H1 (cell line): ENCODE measurements around the gene RIN3. TPM values are rescaled to one million over a fixed set of nuclear protein-coding genes. Genes with fewer than 3 reads are reported as not detected.

Experiments
- CTCF ChIA-PET: fragments of 300-600 bp; sonication (Branson Sonifier 250); formaldehyde crosslinking; loops from one replicate; lab custom pipeline; 2021; ENCODE audit not compliant: partially characterized antibody; lab: Charles Lee
- POLR2A ChIA-PET: fragments of 300-600 bp; sonication (Branson Sonifier 250); formaldehyde crosslinking; loops from one replicate; lab custom pipeline; 2021; ENCODE audit warnings: inconsistent platforms; ENCODE audit not compliant: partially characterized antibody; lab: Charles Lee
- DNase-seq, 2 experiments: peaks; one replicate each; pipeline versions ENCODE4 v3.0.0 to v3.0.0-alpha.2; 2010 to 2022; ENCODE audit warnings: low spot score in 2 of 2, low read depth in 1 of 2, mixed read lengths in 1 of 2
- FAIRE-seq: peaks from 2 replicates; lab custom pipeline; 2011; peaks lifted over from hg19 to GRCh38; lab: Jason Lieb, UNC
- H2AFZ ChIP-seq: 2 replicates; pipeline ENCODE4 v1.8.1; 2012; ENCODE audit warnings: low read length, inconsistent platforms
- H2AK5ac ChIP-seq: 2 replicates; pipeline ENCODE4 v1.6.1; 2013; ENCODE audit warnings: low read depth, low read length
- H2BK120ac ChIP-seq: replicated peaks from 2 replicates; pipeline ENCODE3; 2013; ENCODE audit warnings: low read depth, low read length, inconsistent platforms
- H2BK12ac ChIP-seq: 2 replicates; pipeline ENCODE4 v1.6.1; 2013; ENCODE audit warnings: low read depth, low read length
- H2BK15ac ChIP-seq: 2 replicates; pipeline ENCODE4 v1.6.1; 2013; ENCODE audit warnings: low read length
- H2BK20ac ChIP-seq: 2 replicates; pipeline ENCODE4 v1.6.1; 2013; ENCODE audit warnings: low read length
- H2BK5ac ChIP-seq: 2 replicates; pipeline ENCODE4 v1.6.1; 2013; ENCODE audit warnings: low read depth, low read length
- H3K14ac ChIP-seq: 2 replicates; pipeline ENCODE4 v1.6.1; 2013; ENCODE audit warnings: inconsistent platforms; ENCODE audit not compliant: insufficient read length
- H3K18ac ChIP-seq: 2 replicates; pipeline ENCODE4 v1.6.1; 2013; ENCODE audit warnings: low read length; ENCODE audit errors: extremely low read depth
- H3K23ac ChIP-seq: 2 replicates; pipeline ENCODE4 v1.6.1; 2013; ENCODE audit warnings: inconsistent platforms; ENCODE audit not compliant: insufficient read length
- H3K23me2 ChIP-seq: 2 replicates; pipeline ENCODE4 v1.6.1; 2013; ENCODE audit warnings: low read depth, low read length
- H3K27ac ChIP-seq: 2 replicates; pipeline ENCODE4 v1.6.1; 2011; ENCODE audit warnings: low read depth, low read length, inconsistent platforms
- H3K27me3 ChIP-seq, 4 experiments: replicated peaks in 1 of 4; 1 replicate in 1 of 4; 2 replicates in 3 of 4; pipeline versions ENCODE4 v1.6.1 to v1.8.1; 2011 to 2013; ENCODE audit warnings: low read length in 3 of 4, mild to moderate bottlenecking in 3 of 4, inconsistent platforms in 2 of 4, mixed read lengths in 2 of 4, moderate library complexity in 1 of 4; ENCODE audit not compliant: control insufficient read depth in 3 of 4, insufficient read depth in 3 of 4; ENCODE audit errors: extremely low read depth in 1 of 4
- H3K36me3 ChIP-seq, 4 experiments: 2 replicates each; pipeline versions ENCODE4 v1.6.1 to v1.8.1; 2011 to 2013; ENCODE audit warnings: mild to moderate bottlenecking in 4 of 4, low read length in 3 of 4, moderate library complexity in 2 of 4, control low read depth in 1 of 4, inconsistent platforms in 1 of 4; ENCODE audit not compliant: insufficient read depth in 4 of 4, control insufficient read depth in 2 of 4
- H3K4ac ChIP-seq: replicated peaks from 2 replicates; pipeline ENCODE3; 2013; ENCODE audit warnings: low read length, low read depth, mixed read lengths, inconsistent platforms; ENCODE audit not compliant: insufficient read length
- H3K4me1 ChIP-seq, 4 experiments: replicated peaks in 1 of 4; 1 replicate in 1 of 4; 2 replicates in 3 of 4; pipeline versions ENCODE4 v1.6.1 to v1.8.1; 2011 to 2013; ENCODE audit warnings: low read length in 3 of 4, inconsistent platforms in 2 of 4, mixed read lengths in 1 of 4; ENCODE audit not compliant: insufficient read depth in 4 of 4, control insufficient read depth in 3 of 4
- H3K4me2 ChIP-seq, 2 experiments: 2 replicates each; pipeline versions ENCODE4 v1.6.1 to v1.8.1; 2011 to 2013; ENCODE audit warnings: low read depth in 2 of 2, low read length in 2 of 2, control low read depth in 1 of 2, inconsistent platforms in 1 of 2, mild to moderate bottlenecking in 1 of 2; ENCODE audit not compliant: insufficient read depth in 1 of 2
- H3K4me3 ChIP-seq, 4 experiments: fragments of 200-600, 300-600 bp in 1 of 4; sonication (generic), shearing (Covaris generic), sonication (Bioruptor Twin) in 1 of 4; 2 replicates each; pipeline versions ENCODE4 v1.5.1 to v1.8.1; 2011 to 2016; ENCODE audit warnings: low read length in 4 of 4, low read depth in 3 of 4, control low read depth in 2 of 4, inconsistent platforms in 2 of 4, mild to moderate bottlenecking in 2 of 4, mixed read lengths in 1 of 4, moderate library complexity in 1 of 4; ENCODE audit not compliant: insufficient read depth in 2 of 4; ENCODE audit errors: extremely low read depth in 1 of 4
- H3K56ac ChIP-seq: replicated peaks from 2 replicates; pipeline ENCODE3; 2013; ENCODE audit warnings: low read depth, mild to moderate bottlenecking, mixed read lengths, low read length, inconsistent platforms; ENCODE audit not compliant: insufficient read length
- H3K79me1 ChIP-seq: 2 replicates; pipeline ENCODE4 v1.6.1; 2013; ENCODE audit warnings: low read depth, low read length, control low read depth
- H3K79me2 ChIP-seq, 2 experiments: 2 replicates each; pipeline versions ENCODE4 v1.6.1 to v1.8.1; 2012 to 2013; ENCODE audit warnings: low read length in 2 of 2, mild to moderate bottlenecking in 2 of 2, inconsistent platforms in 1 of 2; ENCODE audit not compliant: insufficient read depth in 2 of 2, control insufficient read depth in 1 of 2
- H3K9ac ChIP-seq, 4 experiments: replicated peaks in 1 of 4; 1 replicate in 1 of 4; 2 replicates in 3 of 4; pipeline versions ENCODE4 v1.6.1 to v1.8.1; 2011 to 2013; ENCODE audit warnings: low read depth in 3 of 4, low read length in 3 of 4, control low read depth in 2 of 4, mild to moderate bottlenecking in 2 of 4, moderate library complexity in 2 of 4, inconsistent platforms in 1 of 4; ENCODE audit errors: extremely low read depth in 1 of 4
- H3K9me3 ChIP-seq, 2 experiments: 2 replicates each; pipeline versions ENCODE4 v1.6.1 to v1.8.1; 2012 to 2013; ENCODE audit warnings: mild to moderate bottlenecking in 2 of 2, moderate library complexity in 2 of 2, control low read depth in 1 of 2, inconsistent platforms in 1 of 2, low read depth in 1 of 2, low read length in 1 of 2, mixed read lengths in 1 of 2; ENCODE audit not compliant: insufficient read depth in 2 of 2
- H4K20me1 ChIP-seq, 2 experiments: replicated peaks in 1 of 2; 2 replicates each; pipeline versions ENCODE3 to v1.8.1; 2011 to 2013; ENCODE audit warnings: inconsistent platforms in 2 of 2, low read length in 2 of 2, mild to moderate bottlenecking in 1 of 2; ENCODE audit not compliant: insufficient read depth in 2 of 2, control insufficient read depth in 1 of 2
- H4K5ac ChIP-seq: 2 replicates; pipeline ENCODE4 v1.6.1; 2013; ENCODE audit warnings: low read length, low read depth, mixed read lengths, inconsistent platforms; ENCODE audit not compliant: insufficient read length
- H4K8ac ChIP-seq: 2 replicates; pipeline ENCODE4 v1.8.0; 2013; ENCODE audit warnings: mild to moderate bottlenecking, moderate library complexity, low read length, inconsistent platforms; ENCODE audit not compliant: insufficient read depth; ENCODE audit errors: extremely low read depth
- H4K91ac ChIP-seq: replicated peaks from 2 replicates; pipeline ENCODE3; 2013; ENCODE audit warnings: low read length, mixed read lengths, inconsistent platforms; ENCODE audit not compliant: insufficient read length
- ASH2L ChIP-seq: fragments of 200-600, 300-600 bp; sonication (generic); IDR thresholded peaks from one replicate; pipeline ENCODE4 v1.7.1; 2017; ENCODE audit warnings: low read length
- BRCA1 ChIP-seq: IDR thresholded peaks from 2 replicates; pipeline ENCODE4 v1.6.1; 2012; ENCODE audit warnings: low read depth, low read length, improper control_type of control experiment
- CREB1 ChIP-seq: IDR thresholded peaks from 2 replicates; pipeline ENCODE4 v1.6.1; 2012; ENCODE audit warnings: inconsistent platforms
- GABPA ChIP-seq: IDR thresholded peaks from 2 replicates; pipeline ENCODE4 v1.6.1; 2011; ENCODE audit warnings: mild to moderate bottlenecking, low read length, moderate library complexity, borderline replicate concordance; ENCODE audit not compliant: insufficient read depth
- KDM1A ChIP-seq: fragments of 200-600, 300-600 bp; sonication (generic); IDR thresholded peaks from 2 replicates; pipeline ENCODE4 v1.7.1; 2016; ENCODE audit warnings: mild to moderate bottlenecking, low read length, borderline replicate concordance
- POLR2AphosphoS5 ChIP-seq: IDR thresholded peaks from 2 replicates; pipeline ENCODE4 v1.6.1; 2011; ENCODE audit warnings: low read depth, low read length
- POU5F1 ChIP-seq: IDR thresholded peaks from 2 replicates; pipeline ENCODE4 v1.6.1; 2011; ENCODE audit warnings: low read depth, mild to moderate bottlenecking, low read length, moderate library complexity
- SP1 ChIP-seq: IDR thresholded peaks from 2 replicates; pipeline ENCODE4 v1.6.1; 2011; ENCODE audit warnings: low read depth, low read length
- SP4 ChIP-seq: IDR thresholded peaks from 2 replicates; pipeline ENCODE4 v1.6.1; 2012; ENCODE audit warnings: low read length, inconsistent platforms
- SRF ChIP-seq: IDR thresholded peaks from 2 replicates; pipeline ENCODE4 v1.6.1; 2011; ENCODE audit warnings: mild to moderate bottlenecking, low read depth, low read length, moderate library complexity
- TAF7 ChIP-seq: optimal IDR thresholded peaks from 2 replicates; pipeline ENCODE3; 2011; ENCODE audit warnings: low read depth, mild to moderate bottlenecking, inconsistent platforms, low read length, moderate library complexity, borderline replicate concordance
- TBP ChIP-seq: IDR thresholded peaks from 2 replicates; pipeline ENCODE4 v1.6.1; 2011; ENCODE audit warnings: low read depth, low read length, improper control_type of control experiment
- TCF12 ChIP-seq: IDR thresholded peaks from 2 replicates; pipeline ENCODE4 v1.6.1; 2011; ENCODE audit warnings: low read depth, mild to moderate bottlenecking, low read length
- WGBS, 2 experiments: shearing (Covaris generic) in 1 of 2; methylation state at CpG; one replicate each; pipeline versions ENCODE4 v1.1.6 to v1.1.7; 2013 to 2015; ENCODE audit warnings: low lambda C conversion rate in 2 of 2, mixed read lengths in 2 of 2, inconsistent platforms in 1 of 2, low coverage in 1 of 2, missing lambda C conversion rate in 1 of 2; ENCODE audit not compliant: insufficient replicate concordance in 2 of 2, insufficient coverage in 1 of 2, insufficient read length in 1 of 2; ENCODE audit errors: extremely low coverage in 1 of 2, missing lambda C conversion rate in 1 of 2; 5-methylcytosine and 5-hydroxymethylcytosine counted together
- polyA plus RNA-seq, 7 experiments: library from polyadenylated mRNA; depleted of rRNA in 3 of 7; stranded (reverse) in 5 of 7; unstranded in 2 of 7; fragments of >200 nt in 5 of 7; fragments of 200-250 nt in 2 of 7; gene quantifications; 1 replicate in 5 of 7; 2 replicates in 1 of 7; 4 replicates in 1 of 7; pipeline versions ENCODE4 v1.2.1 to v1.2.3, GENCODE V29; 2011 to 2013; ENCODE audit warnings: missing spikeins in 2 of 7, mixed read lengths in 2 of 7
- total RNA-seq: library from RNA; stranded (reverse); fragmentation: NEBNext Ultra II Directional; extraction: Animal tissue kit (Norgen Biotek cat#: 25700); gene quantifications from 2 replicates; pipeline ENCODE4 v1.2.1, GENCODE V29; 2021
- TF ChIP-seq, protein P1 (sequence below), 3 experiments: IDR thresholded peaks; 1 replicate in 2 of 3; 2 replicates in 1 of 3; pipeline versions ENCODE4 v1.5.1 to v1.6.1; 2011; ENCODE audit warnings: low read length in 3 of 3, mild to moderate bottlenecking in 3 of 3, inconsistent platforms in 2 of 3, low read depth in 1 of 3, moderate library complexity in 1 of 3; ENCODE audit not compliant: insufficient read depth in 1 of 3; ENCODE audit errors: control extremely low read depth in 1 of 3

Gene RIN3
- total and polyA plus RNA-seq, 2 of the 8 experiments (the other 6 are each of a cell fraction or from before 2014, with no cell fraction given): 0.59 to 1.5 TPM

DNA sequence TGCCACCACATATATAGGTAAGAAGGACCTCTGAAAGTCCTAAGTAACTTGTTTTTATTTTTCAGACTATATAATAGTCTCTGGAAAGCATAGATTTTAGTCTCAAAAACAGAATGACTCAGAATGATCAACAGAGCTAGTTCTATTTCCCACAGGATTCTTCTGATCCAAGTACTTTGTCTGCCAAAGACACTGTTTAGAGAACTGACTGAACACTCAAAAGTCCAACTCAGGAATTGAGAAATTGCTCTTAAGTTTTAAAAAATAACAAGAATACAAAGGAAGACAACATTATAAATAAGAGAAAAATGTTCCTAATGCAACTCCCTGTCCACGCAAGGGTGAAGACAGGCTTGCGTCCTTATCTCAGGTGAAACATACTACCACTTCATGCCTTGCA, 205.8 kb downstream of the RIN3 start:
- H3K14ac ChIP-seq: no peak overlapping the region
- no peak overlapping the region for H2BK5ac ChIP-seq
- ChIA-PET CTCF (interaction anchor here (1.6 to 3.1 kb wide), 2 partner anchors 11 to 64 kb away, joined by 3 to 13 read pairs; no protein-coding TSS in a partner anchor), POLR2A (no interaction called here)
- DNase-seq (no peak), FAIRE-seq (no peak)
- H3K23me2 ChIP-seq: no peaks in the 10 kb centered on the region
- H3K27me3 ChIP-seq: no peaks in the 10 kb centered on the region; a peak in 1 of 7 replicates
- peaks cover 0 to 3% (median 0%) of the 10 kb centered on the region in 4 experiments; a peak in 1 of 8 replicates for H3K36me3 ChIP-seq
- H4K91ac ChIP-seq: no peak overlapping the region
- H3K9me3 ChIP-seq: no peaks in the 10 kb centered on the region
- no peak overlapping the region for H3K18ac ChIP-seq
- no peak overlapping the region for H3K56ac ChIP-seq
- H4K5ac ChIP-seq: no peak overlapping the region
- WGBS, 2 experiments: 92% methylated on average over 2 of the region's 2 CpGs; no CpG with 5 or more reads in 1 of the 2 experiments
- H4K20me1 ChIP-seq: peaks cover under 1 to 2% of the 10 kb centered on the region in 2 experiments
- no peak overlapping the region for H3K4me3 ChIP-seq
- no peak overlapping the region for H3K4ac ChIP-seq
- no peaks in the 10 kb centered on the region for H3K4me1 ChIP-seq
- no peak overlapping the region for H3K9ac ChIP-seq
- no peak overlapping the region for H3K27ac ChIP-seq
- no peak overlapping the region for H2BK12ac ChIP-seq
- no peaks in the 10 kb centered on the region for H3K79me2 ChIP-seq
- no peak overlapping the region for H3K4me2 ChIP-seq
- no peak overlapping the region for H2AK5ac ChIP-seq
- no peak overlapping the region for H4K8ac ChIP-seq
- H3K79me1 ChIP-seq: no peaks in the 10 kb centered on the region; the same call in 1 of the 2 replicates
- no peak overlapping the region for H2AFZ ChIP-seq
- H2BK20ac ChIP-seq: no peak overlapping the region
- H3K23ac ChIP-seq: no peak overlapping the region
- H2BK15ac ChIP-seq: no peak overlapping the region
- no peak overlapping the region for H2BK120ac ChIP-seq
- TF ChIP-seq GABPA: no peak
- no peak for TF ChIP-seq BRCA1
- TF ChIP-seq CREB1: no peak
- TF ChIP-seq SRF: no peak
- no peak for TF ChIP-seq TBP
- no peak for TF ChIP-seq SP4
- TF ChIP-seq SP1: no peak
- no peak for TF ChIP-seq ASH2L
- TF ChIP-seq POLR2AphosphoS5: no peak
- no peak for TF ChIP-seq POU5F1
- TF ChIP-seq TCF12: no peak
- no peak for TF ChIP-seq TAF7
- TF ChIP-seq KDM1A: no peak
- TF ChIP-seq, protein P1, sequence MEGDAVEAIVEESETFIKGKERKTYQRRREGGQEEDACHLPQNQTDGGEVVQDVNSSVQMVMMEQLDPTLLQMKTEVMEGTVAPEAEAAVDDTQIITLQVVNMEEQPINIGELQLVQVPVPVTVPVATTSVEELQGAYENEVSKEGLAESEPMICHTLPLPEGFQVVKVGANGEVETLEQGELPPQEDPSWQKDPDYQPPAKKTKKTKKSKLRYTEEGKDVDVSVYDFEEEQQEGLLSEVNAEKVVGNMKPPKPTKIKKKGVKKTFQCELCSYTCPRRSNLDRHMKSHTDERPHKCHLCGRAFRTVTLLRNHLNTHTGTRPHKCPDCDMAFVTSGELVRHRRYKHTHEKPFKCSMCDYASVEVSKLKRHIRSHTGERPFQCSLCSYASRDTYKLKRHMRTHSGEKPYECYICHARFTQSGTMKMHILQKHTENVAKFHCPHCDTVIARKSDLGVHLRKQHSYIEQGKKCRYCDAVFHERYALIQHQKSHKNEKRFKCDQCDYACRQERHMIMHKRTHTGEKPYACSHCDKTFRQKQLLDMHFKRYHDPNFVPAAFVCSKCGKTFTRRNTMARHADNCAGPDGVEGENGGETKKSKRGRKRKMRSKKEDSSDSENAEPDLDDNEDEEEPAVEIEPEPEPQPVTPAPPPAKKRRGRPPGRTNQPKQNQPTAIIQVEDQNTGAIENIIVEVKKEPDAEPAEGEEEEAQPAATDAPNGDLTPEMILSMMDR (IDR thresholded peaks at IDR 0.05; ENCODE audit: control extremely low read depth in 1 of 3, insufficient read depth in 1 of 3, low read depth in 1 of 3, low read length in 3 of 3): no peak
